ENCODE measurements around the gene CLEC20A.

Gene CLEC20A

GRCh38 chr1:178528228-178528952 is 31.6 kb upstream of the CLEC20A start:
- H3K36me3 ChIP-seq (ENCODE audit: control insufficient read depth in 2 of 2, insufficient read depth in 1 of 2, low read length in 2 of 2): no peaks in the 10 kb centered on the region
- no peaks in the 10 kb centered on the region for H3K9me3 ChIP-seq (ENCODE audit: control insufficient read depth, insufficient read depth, low read depth, low read length)
- ChIA-PET POLR2A (no interaction called here), CTCF (interaction anchor here (1.5 to 2.6 kb wide), 3 partner anchors 13 to 496 kb away, joined by 3 to 21 read pairs (median 5); no protein-coding TSS in a partner anchor)
- no peak for TF ChIP-seq ZNF830 (tag by site-specific recombination; IDR thresholded peaks at IDR 0.05; ENCODE audit: low read depth)
- TF ChIP-seq ZIC2 (tag by site-specific recombination; IDR thresholded peaks at IDR 0.05): peak; percentile 38; the same call in 1 of the 2 replicates
- TF ChIP-seq ZNF473 (tag by site-specific recombination; IDR thresholded peaks at IDR 0.05): no peak
- H3K4me1 ChIP-seq (ENCODE audit: control insufficient read depth, insufficient read depth, low read length): no peaks in the 10 kb centered on the region; the same call in 1 of the 2 replicates
- no peak overlapping the region for H3K27ac ChIP-seq (ENCODE audit: extremely low read depth, low read depth, low read length)
- H3K4me3 ChIP-seq (ENCODE audit: low read depth, low read length): no peak overlapping the region

GRCh38 chr1:178527117-178527516 is 30.4 kb upstream of the CLEC20A start:
- CTCF ChIA-PET: interaction anchor here (0.6 to 2.6 kb wide), 6 partner anchors 9 to 495 kb away, joined by 3 to 21 read pairs (median 4); no protein-coding TSS in a partner anchor

GRCh38 chr1:178521241-178521640 is 24.5 kb upstream of the CLEC20A start:
- POLR2A ChIA-PET: no interaction called here
- no peak for TF ChIP-seq ZNF571 (tag by site-specific recombination; IDR thresholded peaks at IDR 0.05)
- no peak for TF ChIP-seq ZNF561 (tag by site-specific recombination; IDR thresholded peaks at IDR 0.05; ENCODE audit: borderline replicate concordance)
- no peak for TF ChIP-seq ZBTB48 (tag by site-specific recombination; IDR thresholded peaks at IDR 0.05)
- no peak for TF ChIP-seq ZNF37A (tag by site-specific recombination; IDR thresholded peaks at IDR 0.05)
- no peak for TF ChIP-seq ZNF19 (tag by site-specific recombination; IDR thresholded peaks at IDR 0.05; ENCODE audit: low read depth)
- TF ChIP-seq ZNF16 (tag by site-specific recombination; IDR thresholded peaks at IDR 0.05; ENCODE audit: low read depth): no peak
- TF ChIP-seq ZNF221 (tag by site-specific recombination; IDR thresholded peaks at IDR 0.05; ENCODE audit: borderline replicate concordance): no peak
- no peak for TF ChIP-seq ZNF518A (tag by site-specific recombination; conservative IDR thresholded peaks at IDR 0.05; ENCODE audit: low read depth)
- CTCF ChIA-PET: interaction anchor here (0.6 kb wide), 1 partner anchor 21 kb away, joined by 5 read pairs; no protein-coding TSS in a partner anchor

More at GRCh38 chr1:178527117-178527516, 30.4 kb upstream of the CLEC20A start:
- H3K36me3 ChIP-seq (ENCODE audit: control insufficient read depth in 2 of 2, insufficient read depth in 1 of 2, low read length in 2 of 2): no peaks in the 10 kb centered on the region
- no peak overlapping the region for H3K4me3 ChIP-seq (ENCODE audit: low read depth, low read length)
- H3K27ac ChIP-seq (ENCODE audit: extremely low read depth, low read depth, low read length): no peak overlapping the region
- TF ChIP-seq ZNF37A (tag by site-specific recombination; IDR thresholded peaks at IDR 0.05) (no peak), ZNF707 (tag by site-specific recombination; IDR thresholded peaks at IDR 0.05) (no peak), ZFP37 (tag by site-specific recombination; IDR thresholded peaks at IDR 0.05) (no peak), YY2 (tag by site-specific recombination; IDR thresholded peaks at IDR 0.05) (no peak), ZBTB7A (tag by site-specific recombination; IDR thresholded peaks at IDR 0.05; ENCODE audit: low read depth) (no peak)
- no peaks in the 10 kb centered on the region; the same call in 1 of the 2 replicates for H3K4me1 ChIP-seq (ENCODE audit: control insufficient read depth, insufficient read depth, low read length)
- POLR2A ChIA-PET: no interaction called here
- no peaks in the 10 kb centered on the region for H3K9me3 ChIP-seq (ENCODE audit: control insufficient read depth, insufficient read depth, low read depth, low read length)

More at GRCh38 chr1:178521241-178521640, 24.5 kb upstream of the CLEC20A start:
- H3K4me1 ChIP-seq (ENCODE audit: control insufficient read depth, insufficient read depth, low read length): no peaks in the 10 kb centered on the region
- no peak overlapping the region for H3K27ac ChIP-seq (ENCODE audit: extremely low read depth, low read depth, low read length)
- H3K4me3 ChIP-seq (ENCODE audit: low read depth, low read length): no peak overlapping the region
- H3K36me3 ChIP-seq (ENCODE audit: control insufficient read depth in 2 of 2, insufficient read depth in 1 of 2, low read length in 2 of 2): no peaks in the 10 kb centered on the region
- no peaks in the 10 kb centered on the region for H3K9me3 ChIP-seq (ENCODE audit: control insufficient read depth, insufficient read depth, low read depth, low read length)
